ENCODE data around the gene BCCIP. TPM values are rescaled to one million over a fixed set of nuclear protein-coding genes. Genes with fewer than 3 reads are reported as not detected.

Gene BCCIP
- polyA plus RNA-seq, 3 donors: 87.7 to 91.1 (median 90.8) TPM

DNA sequence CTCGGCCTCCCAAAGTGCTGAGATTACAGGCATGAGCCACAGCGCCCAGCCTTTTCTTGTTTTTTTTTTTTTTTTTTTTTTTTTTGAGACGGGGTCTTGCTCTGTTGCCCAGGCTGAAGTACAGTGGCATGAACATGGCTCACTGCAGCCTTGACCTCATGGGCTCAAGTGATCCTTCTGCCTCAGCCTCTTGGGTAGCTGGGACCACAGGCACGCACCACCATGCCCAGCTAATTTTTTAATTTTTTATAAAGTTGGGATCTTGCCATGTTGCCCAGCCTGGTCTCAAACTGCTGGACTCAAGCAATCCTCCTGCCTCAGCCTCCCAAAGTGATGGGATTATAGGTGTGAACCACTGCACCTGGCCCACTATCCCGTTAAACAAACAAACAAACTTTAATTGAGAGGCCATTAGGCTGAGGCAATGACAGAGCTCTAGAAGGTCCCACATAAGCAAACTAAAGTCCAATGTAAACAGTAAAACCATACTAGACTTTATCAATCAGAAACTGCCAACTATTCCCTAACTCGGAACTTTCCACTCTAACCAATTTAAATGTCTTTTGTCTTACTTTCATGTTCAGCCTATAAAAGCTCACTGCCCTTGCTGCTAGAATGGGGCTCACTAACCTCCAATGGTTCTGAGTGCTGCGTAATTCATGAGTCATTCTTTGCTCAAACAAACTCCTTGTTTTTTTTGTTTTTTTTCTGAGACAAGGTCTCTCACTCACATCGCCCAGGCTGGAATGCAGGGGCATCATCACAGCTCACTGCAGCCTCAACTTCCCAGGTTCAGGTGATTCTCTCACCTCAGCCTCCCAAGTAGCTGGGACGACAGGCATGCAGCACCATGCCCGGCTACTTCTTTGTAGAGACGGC is 55.9 kb downstream of the BCCIP start:
- no peak for DNase-seq

DNA sequence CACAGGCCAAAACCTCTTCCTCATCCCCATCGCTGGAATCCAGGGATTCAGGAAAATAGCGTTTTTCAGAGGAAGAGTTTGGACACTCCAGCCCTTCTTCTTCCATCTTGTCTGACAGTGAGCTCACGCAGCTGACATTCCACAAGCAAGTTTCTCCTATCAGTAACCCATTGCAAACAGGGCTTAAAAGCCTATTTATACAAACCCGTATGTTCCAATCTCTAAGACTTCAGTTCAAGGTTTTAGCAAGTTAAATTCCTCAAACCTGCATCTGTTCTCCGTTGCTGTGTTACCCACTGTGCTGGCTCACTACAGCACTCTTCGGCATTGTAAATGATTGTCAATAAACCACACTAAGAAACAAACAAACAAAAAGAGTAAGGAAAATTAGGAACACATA is 57.4 kb downstream of the BCCIP start:
- DNase-seq: no peak

DNA sequence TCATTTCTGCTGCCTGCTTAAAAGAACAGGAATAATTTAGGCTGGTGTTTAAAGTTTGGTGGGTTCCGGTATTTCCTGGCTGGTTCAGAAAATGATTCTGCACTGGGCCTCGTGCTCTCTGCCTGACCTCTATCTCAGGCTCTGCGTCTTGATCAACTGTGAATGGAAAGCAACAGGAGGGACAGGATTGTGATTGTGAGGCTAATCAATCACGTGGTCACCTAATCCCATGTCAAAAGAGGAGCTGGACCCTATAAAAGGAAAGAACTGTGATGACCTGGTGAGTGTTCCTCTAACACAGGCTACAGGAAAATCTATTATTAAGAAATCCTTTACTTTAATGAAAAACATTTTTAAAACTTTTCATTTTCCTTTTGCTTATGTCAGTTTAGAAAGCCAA is 57.8 kb downstream of the BCCIP start, which contains the start of gene DHX32:
TSS of gene DHX32 (minus strand) at position 101 of the 400 bp plus-strand sequence. CDS start 468 bp downstream, outside the sequence.
- DNase-seq: no peak

DNA sequence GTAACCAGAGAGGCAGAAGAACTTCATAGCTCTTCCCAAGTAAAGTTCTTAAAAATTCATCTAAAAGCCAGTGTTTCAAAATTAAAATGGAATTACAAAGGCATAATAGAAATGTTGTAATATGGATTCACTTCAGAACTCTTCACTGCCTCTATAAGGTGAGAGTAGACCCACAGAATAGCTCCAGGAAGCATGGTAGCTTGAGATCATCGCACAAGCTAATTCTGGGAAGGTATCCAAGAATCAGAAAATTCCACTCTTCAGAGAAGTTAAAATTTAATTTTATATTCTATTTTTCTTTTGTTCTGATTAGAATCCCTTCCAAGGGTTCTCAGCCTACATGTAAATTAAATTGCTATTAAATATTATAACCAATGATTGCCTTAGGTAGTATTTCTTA is 59.2 kb downstream of the BCCIP start:
- DNase-seq: no peak

- DNase-seq: no peak
Measured at GRCh38 chr10:125883211-125883610, 59.9 kb downstream of the BCCIP start.

Other genes starting within 250 kb of the BCCIP start
- gene TEX36, start 140.4 kb upstream of the BCCIP start, polyA plus RNA-seq (ENCODE audit: insufficient read length in 3 of 3): not detected
- gene EDRF1, start 103.8 kb upstream of the BCCIP start, polyA plus RNA-seq (ENCODE audit: insufficient read length in 3 of 3): 10 to 100 TPM; 31.5 to 45.8 (median 45.0) TPM
- gene MMP21, start 47.7 kb upstream of the BCCIP start, polyA plus RNA-seq (ENCODE audit: insufficient read length in 3 of 3): under 1 TPM; 0.20 to 0.74 (median 0.26) TPM
- gene UROS, start 288 bp upstream of the BCCIP start, polyA plus RNA-seq (ENCODE audit: insufficient read length in 3 of 3): 10 to 100 TPM; 54.1 to 67.5 (median 65.4) TPM
- 10 to 100 TPM; 22.1 to 27.7 (median 25.2) TPM for gene DHX32, start 57.7 kb downstream of the BCCIP start, polyA plus RNA-seq (ENCODE audit: insufficient read length in 3 of 3)
- gene FANK1, start 73.0 kb downstream of the BCCIP start, polyA plus RNA-seq (ENCODE audit: insufficient read length in 3 of 3): 10 to 100 TPM; 10.0 to 14.9 (median 11.7) TPM

All from renal pelvis (tissue), 4 donors.